ENCODE data around the gene FKBP1B. TPM values are rescaled to one million over a fixed set of nuclear protein-coding genes. Genes with fewer than 3 reads are reported as not detected.
"Not testable (repeated sequence)": the region's sequence is repeated elsewhere in the genome, so short reads cannot be mapped to it uniquely, and the experiment has no call there.

FKBP1B gene
- 3.1 TPM for total RNA-seq
- long read RNA-seq, partial matches to known transcripts, result 0 of 3 reads
- long read RNA-seq, other reads (novel, unspliced or antisense), result 2 of 3 reads

DNA sequence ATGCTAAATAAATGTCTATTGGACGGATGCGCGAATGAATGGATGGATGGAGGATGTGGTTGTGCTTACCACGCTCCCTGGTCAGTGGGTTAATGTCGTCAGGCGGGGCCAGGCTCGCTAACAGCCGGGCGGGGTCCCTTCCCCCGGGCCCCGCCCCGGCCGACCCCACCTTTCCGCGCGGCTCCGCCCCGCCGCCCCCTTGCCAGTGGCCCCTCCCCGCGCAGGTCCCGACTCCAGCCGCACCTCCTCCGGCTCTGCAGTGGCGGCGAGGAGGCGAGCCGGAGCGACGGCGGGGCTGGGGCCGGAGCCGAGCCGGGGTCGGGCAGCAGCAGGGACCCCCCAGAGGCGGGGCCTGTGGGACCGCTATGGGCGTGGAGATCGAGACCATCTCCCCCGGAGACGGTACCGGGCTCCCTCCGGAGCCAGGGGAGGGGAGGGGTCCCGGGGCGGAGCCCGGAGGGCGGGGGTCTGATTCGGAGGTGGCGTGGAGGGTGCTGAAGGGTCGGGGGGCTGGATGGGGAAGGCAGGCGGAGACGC is at the start of gene FKBP1B:
TSS of gene FKBP1B (plus strand) at position 257 of the 537 bp plus-strand sequence. CDS start at position 366, 109 bp downstream.
- intact Hi-C loops (cut with DNase I), result no loop called here
- peak; percentile 73 for DNase-seq (ENCODE audit: missing footprints)
- ATAC-seq, result peak; percentile 36

GRCh38 chr2:24007693-24008092 is 41.8 kb upstream of the FKBP1B start:
- intact Hi-C loops (cut with DNase I), result no loop called here
- no peak for ATAC-seq
- no peak for DNase-seq (ENCODE audit: missing footprints)

DNA sequence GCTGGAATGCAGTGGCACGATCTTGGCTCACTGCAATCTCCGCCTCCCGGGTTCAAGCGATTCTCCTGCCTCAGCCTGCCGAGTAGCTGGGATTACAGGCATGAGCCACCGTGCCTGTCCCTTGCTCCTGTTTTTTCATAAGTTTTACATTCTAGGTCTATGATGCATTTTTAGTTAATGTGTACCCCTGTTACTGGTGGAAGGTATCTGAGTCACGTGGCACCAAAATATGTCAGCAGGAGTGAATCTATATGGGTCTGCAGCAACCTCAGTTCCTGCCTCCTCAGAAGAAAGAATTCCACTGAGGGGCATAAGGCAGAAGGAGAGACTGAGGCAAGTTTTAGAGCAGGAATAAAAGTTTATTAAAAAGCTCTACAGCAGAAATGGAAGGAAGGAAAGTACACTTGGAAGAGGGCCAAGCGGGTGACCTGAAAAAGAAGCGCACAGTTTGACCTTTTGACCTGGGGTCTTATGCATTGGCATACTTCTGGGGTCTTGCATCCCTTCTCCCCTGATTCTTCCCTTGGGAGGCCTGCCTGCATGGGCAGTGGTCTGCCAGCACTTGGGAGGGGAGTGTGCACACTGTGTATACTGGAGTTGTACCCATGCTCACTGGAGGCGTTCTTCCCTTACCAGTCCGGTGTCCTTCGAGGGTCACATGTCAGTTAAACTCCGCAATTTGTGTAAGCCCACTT is 40.7 kb upstream of the FKBP1B start:
- ATAC-seq (no peak), DNase-seq (ENCODE audit: missing footprints) (no peak)
- intact Hi-C loops (cut with DNase I), result no loop called here

GRCh38 chr2:24009367-24009679 is 40.2 kb upstream of the FKBP1B start:
- no peak for ATAC-seq
- intact Hi-C loops (cut with DNase I), result no loop called here
- no peak for DNase-seq (ENCODE audit: missing footprints)

DNA sequence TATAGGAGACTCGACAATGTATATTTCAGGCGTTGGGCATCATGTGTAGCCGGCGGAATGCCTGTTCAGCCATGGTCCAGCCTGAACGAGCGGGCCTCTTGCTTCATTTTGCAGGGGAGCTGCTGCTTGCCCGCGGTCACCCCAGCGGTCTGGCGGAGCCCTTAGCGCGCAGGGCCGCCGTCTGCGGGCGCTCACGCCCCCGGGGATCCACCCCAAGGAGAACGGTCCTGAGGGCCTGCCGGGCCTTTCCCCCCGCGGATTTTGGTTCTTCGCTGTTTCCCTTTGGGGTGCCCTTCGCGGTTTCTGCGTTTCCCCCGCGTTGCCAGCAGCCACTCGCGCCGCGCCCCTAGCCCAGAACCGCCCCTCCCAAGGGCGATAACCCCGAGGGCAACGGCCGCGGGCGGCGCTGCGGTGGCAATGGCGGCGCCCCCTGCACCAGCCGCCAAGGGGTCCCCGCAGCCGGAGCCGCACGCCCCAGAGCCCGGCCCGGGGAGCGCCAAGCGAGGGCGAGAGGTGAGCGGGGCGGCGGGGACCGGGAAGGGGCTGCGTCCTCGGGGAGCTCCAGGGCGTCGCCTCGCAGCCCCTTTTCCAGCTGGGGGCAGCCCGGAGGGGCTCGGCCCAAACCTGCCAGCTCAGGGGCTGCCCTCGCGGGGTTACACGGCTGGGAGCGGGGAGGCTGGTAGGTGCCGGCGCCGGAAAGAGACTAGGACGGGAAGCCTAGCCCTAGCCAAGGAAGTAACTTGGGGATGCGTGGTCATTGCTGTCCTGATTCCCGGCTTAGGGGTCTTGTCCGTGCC is 39.7 kb upstream of the FKBP1B start, which contains the start of gene MFSD2B:
TSS of gene MFSD2B (plus strand) at position 406 of the 797 bp plus-strand sequence. CDS start at position 418, 12 bp downstream.
- DNase-seq (ENCODE audit: missing footprints), result no peak
- peak; percentile 16 for ATAC-seq
- intact Hi-C loops (cut with DNase I), result no loop called here

- DNase-seq (ENCODE audit: missing footprints), result no peak
- ATAC-seq, result peak; percentile 3
- intact Hi-C loops (cut with DNase I), result no loop called here
Observed at GRCh38 chr2:24010477-24011249, 38.9 kb upstream of the FKBP1B start.

DNA sequence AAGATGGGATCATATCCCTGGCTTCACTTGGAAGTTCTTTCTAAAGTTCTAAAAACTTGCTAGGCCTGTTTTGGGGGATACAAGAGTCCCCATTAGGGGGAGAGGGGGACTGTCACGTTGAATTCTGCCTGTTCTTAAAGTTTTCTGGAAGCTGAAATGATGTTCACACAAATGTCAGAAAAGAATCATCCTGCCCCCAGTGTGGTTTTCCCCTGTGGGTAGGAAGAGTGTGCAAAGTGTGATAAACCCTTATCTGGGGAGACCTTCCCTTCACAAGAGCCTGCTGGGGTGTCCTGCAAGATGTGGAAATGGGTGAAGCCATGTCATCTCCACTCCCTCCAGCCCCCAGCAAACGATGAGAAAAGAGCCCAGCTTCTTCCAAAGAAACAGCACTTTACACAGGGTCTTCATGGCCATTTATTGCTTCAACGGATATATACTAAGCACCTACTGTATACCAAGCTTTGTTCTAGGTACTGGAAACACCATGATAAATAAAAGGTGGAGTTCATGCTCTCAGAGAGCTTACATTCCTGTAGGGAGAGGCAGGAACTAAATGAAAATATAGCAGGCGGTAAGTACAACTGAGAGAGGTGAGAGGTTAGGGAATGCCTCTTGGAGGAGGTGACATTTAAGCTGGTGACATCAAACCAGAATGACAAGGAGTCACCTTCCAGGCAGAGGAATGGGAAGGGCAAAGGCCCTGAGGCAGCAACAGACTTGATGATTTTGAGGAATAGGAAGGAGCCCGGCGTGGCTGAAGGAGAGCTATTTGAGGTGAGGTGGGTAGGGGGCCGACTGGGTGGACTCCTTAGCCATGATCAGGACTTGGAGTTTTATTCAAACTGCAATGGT is 38.1 kb upstream of the FKBP1B start:
- ATAC-seq, result no peak
- DNase-seq (ENCODE audit: missing footprints), result no peak
- intact Hi-C loops (cut with DNase I), result no loop called here

DNA sequence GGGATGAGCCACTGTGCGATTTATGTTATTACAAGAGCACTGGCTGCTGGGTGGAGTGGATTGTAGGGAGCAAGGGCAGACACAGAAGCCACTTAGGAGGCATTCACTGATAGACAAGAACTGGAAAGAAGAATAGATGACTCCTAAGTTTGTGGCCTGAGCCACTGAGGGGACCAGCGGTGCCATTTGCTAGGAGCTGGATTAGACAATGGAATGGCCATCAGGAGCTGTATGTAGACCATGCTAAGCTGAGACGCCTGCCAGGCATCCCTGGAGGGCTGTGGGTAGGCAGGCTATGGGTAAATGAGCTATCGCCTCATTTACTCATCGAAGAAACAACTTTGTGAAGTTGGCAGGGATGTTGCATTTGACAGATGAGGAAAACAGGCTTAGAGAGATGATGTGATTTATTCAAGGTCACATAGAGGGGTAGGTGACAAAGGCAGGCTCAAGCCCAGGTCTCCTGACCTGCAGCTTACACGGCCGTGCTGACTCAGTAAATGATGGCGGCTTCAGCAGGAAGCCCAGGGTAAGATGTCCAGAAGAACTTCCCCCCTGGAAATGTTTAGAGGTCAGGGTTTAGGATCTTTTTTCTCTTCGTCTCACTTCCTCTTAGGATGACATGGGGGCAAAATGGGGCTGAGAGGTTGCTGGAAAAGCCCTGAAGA is 36.9 kb upstream of the FKBP1B start:
- DNase-seq (ENCODE audit: missing footprints), result no peak
- intact Hi-C loops (cut with DNase I), result no loop called here

GRCh38 chr2:24014902-24015301 is 34.6 kb upstream of the FKBP1B start:
- intact Hi-C loops (cut with DNase I); DNase-seq (ENCODE audit: missing footprints); ATAC-seq: not testable (repeated sequence)

More for the DNA sequence above, 36.9 kb upstream of the FKBP1B start:
- no peak for ATAC-seq

GRCh38 chr2:24015562-24016375 is 33.8 kb upstream of the FKBP1B start:
- intact Hi-C loops (cut with DNase I), result no loop called here
- DNase-seq (ENCODE audit: missing footprints), result no peak
- no peak for ATAC-seq

- ATAC-seq, result no peak
- intact Hi-C loops (cut with DNase I), result no loop called here
- DNase-seq (ENCODE audit: missing footprints), result no peak
Observed at GRCh38 chr2:24016376-24016761, 33.2 kb upstream of the FKBP1B start.

GRCh38 chr2:24016853-24017703 is 32.5 kb upstream of the FKBP1B start:
- DNase-seq (ENCODE audit: missing footprints), result no peak
- intact Hi-C loops (cut with DNase I), result no loop called here
- ATAC-seq, result no peak

DNA sequence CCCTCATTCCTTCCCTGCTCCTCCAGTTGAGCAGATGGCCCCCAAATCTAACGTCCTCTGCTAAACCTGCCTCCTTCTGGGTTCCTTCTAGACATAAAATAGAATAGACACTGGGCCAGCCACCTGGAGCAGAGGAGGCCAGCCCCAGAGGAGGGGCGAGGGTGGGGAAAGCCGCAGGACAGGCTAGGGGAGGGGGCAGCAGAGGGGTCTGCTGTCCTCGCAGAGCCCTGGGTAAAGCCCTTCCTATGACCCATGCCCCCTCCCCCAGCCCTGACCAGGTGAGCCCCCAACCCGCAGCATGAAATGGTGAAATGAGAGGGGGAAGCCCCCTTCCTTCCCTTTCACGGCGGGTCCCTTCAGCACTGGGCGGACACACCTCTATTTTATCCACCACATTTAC is 31.8 kb upstream of the FKBP1B start:
- ATAC-seq (no peak), DNase-seq (ENCODE audit: missing footprints) (no peak)
- intact Hi-C loops (cut with DNase I), result no loop called here

DNA sequence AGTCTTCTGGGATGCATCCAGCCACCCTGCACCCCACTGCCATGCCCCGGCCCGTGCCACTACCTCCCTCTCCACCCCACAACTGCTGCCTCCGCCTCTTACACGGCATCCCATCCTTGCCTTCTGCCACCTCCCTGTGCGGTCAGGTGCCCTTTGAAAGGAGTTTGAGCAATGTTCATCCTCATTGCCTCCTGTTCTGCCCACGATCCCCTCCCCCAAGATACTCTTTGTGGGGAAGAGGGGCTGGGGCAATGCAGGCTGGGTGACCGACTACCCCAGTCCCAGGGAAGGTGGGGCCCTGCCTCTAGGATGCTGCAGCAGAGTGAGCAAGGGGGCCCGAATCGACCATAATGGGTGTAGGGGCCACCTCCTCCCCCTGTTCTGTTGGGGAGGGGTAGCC is 31.3 kb upstream of the FKBP1B start:
- ATAC-seq (no peak), DNase-seq (ENCODE audit: missing footprints) (no peak)
- intact Hi-C loops (cut with DNase I), result no loop called here

- DNase-seq (ENCODE audit: missing footprints), result no peak
- intact Hi-C loops (cut with DNase I), result no loop called here
- ATAC-seq, result no peak
Observed at GRCh38 chr2:24019729-24020128, 29.8 kb upstream of the FKBP1B start.

- DNase-seq (ENCODE audit: missing footprints) (no peak), ATAC-seq (no peak)
- intact Hi-C loops (cut with DNase I), result no loop called here
Observed at GRCh38 chr2:24020244-24020643, 29.3 kb upstream of the FKBP1B start.
